SK-N-SH (cell line): ENCODE data around the gene PGF. TPM values are rescaled to one million over a fixed set of nuclear protein-coding genes. Genes with fewer than 3 reads are reported as not detected.

ENCODE experiments used
- CTCF ChIA-PET: fragments of 300-600, 350-600 bp; formaldehyde crosslinking; extraction: SDS; loops from one replicate; lab custom pipeline; 2021; lab: Yijun Ruan, JAX
- POLR2A ChIA-PET: fragments of 350-600 bp; sonication (Branson Sonifier 250); formaldehyde crosslinking; extraction: SDS; loops from one replicate; lab custom pipeline; 2020; ENCODE audit warnings: antibody characterized with exemption, inconsistent platforms; lab: Yijun Ruan, JAX
- DNase-seq: peaks from one replicate; pipeline ENCODE4 v3.0.0; 2012
- H2AFZ ChIP-seq: fragments of 200-600 bp; sonication (generic); 2 replicates; pipeline ENCODE4 v1.8.1; 2016; ENCODE audit warnings: antibody characterized with exemption, mild to moderate bottlenecking, low read depth
- H3F3A ChIP-seq: fragments of 200-600 bp; sonication (generic); replicated peaks from 2 replicates; pipeline ENCODE3; 2016; ENCODE audit warnings: antibody characterized with exemption, mild to moderate bottlenecking; ENCODE audit not compliant: insufficient read depth
- H3K27ac ChIP-seq, 2 experiments: fragments of 200-500 bp in 1 of 2; fragments of 200-600 bp in 1 of 2; sonication (Bioruptor generic) in 1 of 2; sonication (generic), shearing (Covaris generic) in 1 of 2; 2 replicates each; pipeline versions ENCODE4 v1.5.1 to v1.6.1; 2014 to 2016; ENCODE audit warnings: low read depth in 2 of 2, inconsistent platforms in 1 of 2, low read length in 1 of 2, mild to moderate bottlenecking in 1 of 2, mixed read lengths in 1 of 2
- H3K27me3 ChIP-seq: fragments of 200-600 bp; sonication (generic), shearing (Covaris generic); 2 replicates; pipeline ENCODE4 v1.6.1; 2016; ENCODE audit warnings: mixed run types; ENCODE audit not compliant: insufficient read depth
- H3K36me3 ChIP-seq, 2 experiments: fragments of 200-500 bp in 1 of 2; fragments of 200-600 bp in 1 of 2; sonication (Bioruptor generic) in 1 of 2; sonication (generic) in 1 of 2; replicated peaks in 1 of 2; 2 replicates each; pipeline versions ENCODE3 to v1.5.1; 2014 to 2016; ENCODE audit warnings: low read length in 1 of 2, mild to moderate bottlenecking in 1 of 2; ENCODE audit not compliant: insufficient read depth in 2 of 2, control insufficient read depth in 1 of 2
- H3K4me1 ChIP-seq, 2 experiments: fragments of 200-500 bp in 1 of 2; fragments of 200-600 bp in 1 of 2; sonication (Bioruptor generic) in 1 of 2; sonication (generic), shearing (Covaris generic) in 1 of 2; 2 replicates each; pipeline versions ENCODE4 v1.5.1 to v1.6.1; 2014 to 2016; ENCODE audit warnings: low read depth in 1 of 2, low read length in 1 of 2, mixed run types in 1 of 2; ENCODE audit not compliant: insufficient read depth in 2 of 2, control insufficient read depth in 1 of 2
- H3K4me2 ChIP-seq: fragments of 200-600 bp; sonication (generic), shearing (Covaris generic); 2 replicates; pipeline ENCODE4 v1.6.1; 2017; ENCODE audit warnings: mixed run types
- H3K4me3 ChIP-seq, 2 experiments: fragments of 200-500 bp in 1 of 2; fragments of 200-600 bp in 1 of 2; sonication (Bioruptor generic) in 1 of 2; sonication (generic), shearing (Covaris generic) in 1 of 2; 2 replicates each; pipeline versions ENCODE4 v1.5.1 to v1.8.1; 2014 to 2016; ENCODE audit warnings: low read depth in 2 of 2, inconsistent platforms in 1 of 2, low read length in 1 of 2, mild to moderate bottlenecking in 1 of 2, mixed read lengths in 1 of 2, moderate library complexity in 1 of 2
- H3K79me2 ChIP-seq: fragments of 200-600 bp; sonication (generic); 2 replicates; pipeline ENCODE4 v1.8.1; 2017; ENCODE audit warnings: mild to moderate bottlenecking; ENCODE audit not compliant: insufficient read depth
- H3K9ac ChIP-seq: fragments of 200-600 bp; sonication (generic); 2 replicates; pipeline ENCODE4 v1.6.1; 2017; ENCODE audit warnings: mixed run types
- H3K9me2 ChIP-seq: fragments of 200-600 bp; sonication (generic); 2 replicates; pipeline ENCODE4 v1.6.1; 2017; ENCODE audit warnings: mixed run types
- H3K9me3 ChIP-seq: fragments of 200-600 bp; sonication (generic); 2 replicates; pipeline ENCODE4 v1.6.1; 2017; ENCODE audit warnings: mixed run types, mild to moderate bottlenecking, moderate library complexity
- H4K20me1 ChIP-seq: fragments of 200-600 bp; sonication (generic); 2 replicates; pipeline ENCODE4 v1.6.1; 2017; ENCODE audit warnings: mild to moderate bottlenecking, mixed run types; ENCODE audit not compliant: insufficient read depth
- ELF1 ChIP-seq: IDR thresholded peaks from 2 replicates; pipeline ENCODE4 v1.4.0; 2012
- EP300 ChIP-seq, 2 experiments: IDR thresholded peaks; 2 replicates each; pipeline versions ENCODE4 v1.4.0 to v1.6.1; 2012; ENCODE audit warnings: borderline replicate concordance in 1 of 2, low read depth in 1 of 2, low read length in 1 of 2
- EZH2phosphoT487 ChIP-seq: fragments of 200-600 bp; sonication (generic); IDR thresholded peaks from 2 replicates; pipeline ENCODE4 v1.6.1; 2017; ENCODE audit warnings: low read depth, mixed run types, mild to moderate bottlenecking, antibody characterized with exemption, moderate library complexity, borderline replicate concordance
- FOSL2 ChIP-seq: IDR thresholded peaks from 2 replicates; pipeline ENCODE4 v1.4.0; 2012; ENCODE audit warnings: low read depth, mild to moderate bottlenecking, moderate library complexity, borderline replicate concordance
- FOXJ3 ChIP-seq: sonication (generic); formaldehyde crosslinking; IDR thresholded peaks from 2 replicates; pipeline ENCODE4 v1.5.1; 2020; ENCODE audit warnings: mild to moderate bottlenecking, missing genetic modification reagents
- FOXM1 ChIP-seq: IDR thresholded peaks from 2 replicates; pipeline ENCODE4 v1.4.0; 2012; ENCODE audit warnings: low read depth, mild to moderate bottlenecking
- GABPA ChIP-seq: IDR thresholded peaks from 2 replicates; pipeline ENCODE4 v1.4.0; 2012; ENCODE audit warnings: low read depth, mild to moderate bottlenecking
- GATA2 ChIP-seq: sonication (generic); formaldehyde crosslinking; IDR thresholded peaks from 2 replicates; pipeline ENCODE4 v1.5.0; 2020; ENCODE audit warnings: mild to moderate bottlenecking, missing genetic modification reagents
- MEF2A ChIP-seq: IDR thresholded peaks from 2 replicates; pipeline ENCODE4 v1.4.0; 2012; ENCODE audit warnings: low read depth, borderline replicate concordance
- MXI1 ChIP-seq: IDR thresholded peaks from 2 replicates; pipeline ENCODE4 v1.6.1; 2012; ENCODE audit warnings: mild to moderate bottlenecking, low read depth, low read length, improper control_type of control experiment
- NRF1 ChIP-seq: IDR thresholded peaks from 2 replicates; pipeline ENCODE4 v1.6.1; 2012; ENCODE audit warnings: low read depth, mild to moderate bottlenecking, low read length
- POLR2AphosphoS5 ChIP-seq: IDR thresholded peaks from 2 replicates; pipeline ENCODE4 v1.6.1; 2012; ENCODE audit warnings: low read depth, low read length
- RCOR1 ChIP-seq: fragments of 150-350 bp; IDR thresholded peaks from 2 replicates; pipeline ENCODE4 v1.6.1; 2017; ENCODE audit warnings: antibody characterized with exemption, low read length
- RFX5 ChIP-seq: IDR thresholded peaks from 2 replicates; pipeline ENCODE4 v1.6.1; 2012; ENCODE audit warnings: mild to moderate bottlenecking, improper control_type of control experiment, low read length
- RXRA ChIP-seq: IDR thresholded peaks from 2 replicates; pipeline ENCODE4 v1.4.0; 2012; ENCODE audit warnings: low read depth, mild to moderate bottlenecking, borderline replicate concordance
- TCF12 ChIP-seq: IDR thresholded peaks from 2 replicates; pipeline ENCODE4 v1.4.0; 2012
- TEAD4 ChIP-seq: IDR thresholded peaks from 2 replicates; pipeline ENCODE4 v1.4.0; 2012; ENCODE audit warnings: mild to moderate bottlenecking, borderline replicate concordance; ENCODE audit not compliant: insufficient read depth
- YY1 ChIP-seq: IDR thresholded peaks from 2 replicates; pipeline ENCODE4 v1.4.0; 2012; ENCODE audit warnings: low read depth, mild to moderate bottlenecking
- WGBS: methylation state at CpG from one replicate; pipeline ENCODE4 v1.1.6; 2017; ENCODE audit warnings: low lambda C conversion rate; 5-methylcytosine and 5-hydroxymethylcytosine counted together
- polyA plus RNA-seq, 3 experiments: library from polyadenylated mRNA; depleted of rRNA; stranded (reverse); fragments of >200 nt; gene quantifications; 2 replicates each; pipeline ENCODE4 v1.2.3, GENCODE V29; 2012
- TF ChIP-seq, protein P1 (sequence below): IDR thresholded peaks from 2 replicates; pipeline ENCODE4 v1.4.0; 2012; ENCODE audit warnings: low read depth, borderline replicate concordance
- TF ChIP-seq, protein P2 (sequence below): fragments of 150-350 bp; IDR thresholded peaks from 2 replicates; pipeline ENCODE4 v1.6.1; 2016; ENCODE audit warnings: mild to moderate bottlenecking, low read depth, low read length
- TF ChIP-seq, protein P3 (sequence below): fragments of 150-350 bp; IDR thresholded peaks from 2 replicates; pipeline ENCODE4 v1.6.1; 2017; ENCODE audit warnings: antibody characterized with exemption, low read length, low read depth, borderline replicate concordance
- TF ChIP-seq, protein P4 (sequence below): IDR thresholded peaks from 2 replicates; pipeline ENCODE4 v1.4.0; 2012; ENCODE audit warnings: low read depth
- TF ChIP-seq, protein P5 (sequence below): fragments of 200-600 bp; sonication (generic); IDR thresholded peaks from 2 replicates; pipeline ENCODE4 v1.6.1; 2017; ENCODE audit warnings: antibody characterized with exemption, mild to moderate bottlenecking, moderate library complexity

The PGF gene
- polyA plus RNA-seq, 1 of the 3 experiments (the other 2 are of a cell fraction): 4.4 TPM

DNA sequence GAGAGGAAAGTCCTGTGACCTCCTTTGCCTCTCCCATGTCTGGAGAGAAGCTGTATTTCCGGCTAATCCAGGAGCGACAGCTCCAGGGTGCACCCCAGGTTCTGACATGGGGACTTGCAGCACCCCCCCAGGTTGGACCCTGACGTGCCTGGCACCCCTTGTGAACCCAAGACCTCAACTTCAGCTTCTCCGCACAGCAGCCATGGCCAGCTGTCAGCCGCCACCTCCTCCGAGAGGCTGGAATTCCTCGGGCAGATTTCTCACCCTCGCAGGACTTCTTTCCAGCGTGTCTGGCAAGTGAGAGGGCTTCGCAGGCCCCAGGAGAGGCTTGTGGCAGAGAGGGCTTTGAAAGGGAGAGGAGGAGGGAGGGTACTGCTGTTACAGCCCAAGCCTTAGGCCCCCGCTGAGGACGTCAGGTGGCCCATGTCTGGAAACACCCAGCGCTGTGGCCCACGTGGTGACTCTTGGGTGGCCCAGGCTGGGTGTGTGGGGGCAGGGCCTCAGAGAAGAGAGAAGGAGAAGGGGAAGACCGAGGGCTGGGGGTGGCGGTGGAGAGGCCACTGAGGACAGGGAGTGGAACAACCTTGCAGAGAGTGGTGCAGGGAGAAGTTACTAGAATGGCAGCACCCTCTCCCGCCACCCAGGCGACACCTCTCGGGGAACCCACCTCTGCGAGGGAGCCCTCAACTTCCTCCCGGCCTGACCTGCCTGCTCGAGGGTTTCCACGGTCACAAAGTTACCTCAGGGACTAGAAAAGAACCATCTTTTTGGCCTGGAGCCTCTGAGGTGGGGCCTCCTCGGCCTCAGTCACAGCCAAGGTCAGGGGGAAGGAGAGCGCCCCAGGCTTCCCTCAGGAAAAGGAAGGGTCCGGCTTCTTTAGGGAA, 20.7 kb downstream of the PGF start (continued):
- TF ChIP-seq, protein P1, sequence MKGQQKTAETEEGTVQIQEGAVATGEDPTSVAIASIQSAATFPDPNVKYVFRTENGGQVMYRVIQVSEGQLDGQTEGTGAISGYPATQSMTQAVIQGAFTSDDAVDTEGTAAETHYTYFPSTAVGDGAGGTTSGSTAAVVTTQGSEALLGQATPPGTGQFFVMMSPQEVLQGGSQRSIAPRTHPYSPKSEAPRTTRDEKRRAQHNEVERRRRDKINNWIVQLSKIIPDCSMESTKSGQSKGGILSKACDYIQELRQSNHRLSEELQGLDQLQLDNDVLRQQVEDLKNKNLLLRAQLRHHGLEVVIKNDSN: no peak
- TF ChIP-seq RXRA (no peak), EP300 (IDR thresholded peaks at IDR 0.05; ENCODE audit: borderline replicate concordance in 1 of 2, low read depth in 1 of 2, low read length in 1 of 2) (no peak), RCOR1 (no peak), MEF2A (no peak), TEAD4 (no peak), FOXM1 (no peak), FOXJ3 (no peak), EZH2phosphoT487 (no peak), TCF12 (no peak)
- TF ChIP-seq, protein P2, sequence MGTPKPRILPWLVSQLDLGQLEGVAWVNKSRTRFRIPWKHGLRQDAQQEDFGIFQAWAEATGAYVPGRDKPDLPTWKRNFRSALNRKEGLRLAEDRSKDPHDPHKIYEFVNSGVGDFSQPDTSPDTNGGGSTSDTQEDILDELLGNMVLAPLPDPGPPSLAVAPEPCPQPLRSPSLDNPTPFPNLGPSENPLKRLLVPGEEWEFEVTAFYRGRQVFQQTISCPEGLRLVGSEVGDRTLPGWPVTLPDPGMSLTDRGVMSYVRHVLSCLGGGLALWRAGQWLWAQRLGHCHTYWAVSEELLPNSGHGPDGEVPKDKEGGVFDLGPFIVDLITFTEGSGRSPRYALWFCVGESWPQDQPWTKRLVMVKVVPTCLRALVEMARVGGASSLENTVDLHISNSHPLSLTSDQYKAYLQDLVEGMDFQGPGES: no peak
- TF ChIP-seq, protein P3, sequence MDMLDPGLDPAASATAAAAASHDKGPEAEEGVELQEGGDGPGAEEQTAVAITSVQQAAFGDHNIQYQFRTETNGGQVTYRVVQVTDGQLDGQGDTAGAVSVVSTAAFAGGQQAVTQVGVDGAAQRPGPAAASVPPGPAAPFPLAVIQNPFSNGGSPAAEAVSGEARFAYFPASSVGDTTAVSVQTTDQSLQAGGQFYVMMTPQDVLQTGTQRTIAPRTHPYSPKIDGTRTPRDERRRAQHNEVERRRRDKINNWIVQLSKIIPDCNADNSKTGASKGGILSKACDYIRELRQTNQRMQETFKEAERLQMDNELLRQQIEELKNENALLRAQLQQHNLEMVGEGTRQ: no peak
- TF ChIP-seq, protein P4, sequence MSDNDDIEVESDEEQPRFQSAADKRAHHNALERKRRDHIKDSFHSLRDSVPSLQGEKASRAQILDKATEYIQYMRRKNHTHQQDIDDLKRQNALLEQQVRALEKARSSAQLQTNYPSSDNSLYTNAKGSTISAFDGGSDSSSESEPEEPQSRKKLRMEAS: no peak

DNA sequence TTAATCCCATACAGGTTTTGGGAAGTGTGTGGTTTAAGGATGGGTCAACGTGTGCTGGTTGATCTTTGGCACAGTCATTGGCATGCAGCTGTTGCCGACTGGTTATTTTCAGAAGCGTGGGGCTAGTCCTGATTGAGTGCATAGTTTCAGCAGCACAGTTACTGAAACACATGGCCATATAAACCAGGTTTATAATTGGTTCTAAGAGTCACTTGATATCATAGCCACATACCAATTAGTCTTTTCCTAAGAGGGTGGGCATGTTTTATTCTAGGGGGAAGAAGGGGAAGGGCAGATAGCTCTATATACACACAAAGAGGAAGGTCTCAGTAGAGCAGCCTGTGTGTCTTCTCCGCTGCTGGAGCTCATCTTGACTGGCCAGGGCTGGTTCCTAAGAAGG, 21.4 kb downstream of the PGF start:
- Histone ChIP-seq H4K20me1 (no peaks in the 10 kb centered on the region), H3K4me1 (peaks cover 0 to under 1% of the 10 kb centered on the region in 2 experiments; a peak in 1 of 4 replicates), H3K36me3 (no peaks in the 10 kb centered on the region), H3K4me2 (no peak overlapping the region), H3K4me3 (no peak overlapping the region), H3K9me2 (no peaks in the 10 kb centered on the region), H3K79me2 (no peaks in the 10 kb centered on the region), H3K27ac (no peak overlapping the region), H3F3A (no peaks in the 10 kb centered on the region), H3K9ac (no peak overlapping the region), H3K9me3 (no peaks in the 10 kb centered on the region), H2AFZ (no peak overlapping the region), H3K27me3 (no peaks in the 10 kb centered on the region)
- ChIA-PET CTCF (interaction anchor here (0.8 to 4.4 kb wide), 5 partner anchors 12 to 154 kb away, joined by 3 to 34 read pairs (median 3); no protein-coding TSS in a partner anchor), POLR2A (no interaction called here)
- 78% methylated on average over 4 of the region's 4 CpGs for WGBS
- no peak for DNase-seq
- TF ChIP-seq YY1: no peak
- TF ChIP-seq RCOR1: no peak
- no peak for TF ChIP-seq TCF12
- no peak for TF ChIP-seq NRF1
- no peak for TF ChIP-seq MXI1
- TF ChIP-seq, protein P2: no peak
- no peak for TF ChIP-seq GABPA
- TF ChIP-seq RFX5: no peak
- TF ChIP-seq RXRA: no peak
- no peak for TF ChIP-seq MEF2A
- no peak for TF ChIP-seq FOSL2
- TF ChIP-seq ELF1: no peak
- TF ChIP-seq, protein P5, sequence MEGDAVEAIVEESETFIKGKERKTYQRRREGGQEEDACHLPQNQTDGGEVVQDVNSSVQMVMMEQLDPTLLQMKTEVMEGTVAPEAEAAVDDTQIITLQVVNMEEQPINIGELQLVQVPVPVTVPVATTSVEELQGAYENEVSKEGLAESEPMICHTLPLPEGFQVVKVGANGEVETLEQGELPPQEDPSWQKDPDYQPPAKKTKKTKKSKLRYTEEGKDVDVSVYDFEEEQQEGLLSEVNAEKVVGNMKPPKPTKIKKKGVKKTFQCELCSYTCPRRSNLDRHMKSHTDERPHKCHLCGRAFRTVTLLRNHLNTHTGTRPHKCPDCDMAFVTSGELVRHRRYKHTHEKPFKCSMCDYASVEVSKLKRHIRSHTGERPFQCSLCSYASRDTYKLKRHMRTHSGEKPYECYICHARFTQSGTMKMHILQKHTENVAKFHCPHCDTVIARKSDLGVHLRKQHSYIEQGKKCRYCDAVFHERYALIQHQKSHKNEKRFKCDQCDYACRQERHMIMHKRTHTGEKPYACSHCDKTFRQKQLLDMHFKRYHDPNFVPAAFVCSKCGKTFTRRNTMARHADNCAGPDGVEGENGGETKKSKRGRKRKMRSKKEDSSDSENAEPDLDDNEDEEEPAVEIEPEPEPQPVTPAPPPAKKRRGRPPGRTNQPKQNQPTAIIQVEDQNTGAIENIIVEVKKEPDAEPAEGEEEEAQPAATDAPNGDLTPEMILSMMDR: no peak
- TF ChIP-seq GATA2 (CRISPR knock-in tag): no peak
- TF ChIP-seq POLR2AphosphoS5: no peak
